A549 (cell line): Measurements from ENCODE around the gene GPBP1L1. TPM values are rescaled to one million over a fixed set of nuclear protein-coding genes. Genes with fewer than 3 reads are reported as not detected.

ENCODE experiments used
- ATAC-seq, 2 experiments: fragments of 200-7000 bp in 1 of 2; fragments of >200 bp in 1 of 2; cut with Nextera tagmentation in 1 of 2; cut with Tn5 transposase in 1 of 2; 3 replicates each; pipeline versions ENCODE4 v1.8.0 to v1.9.1; 2018 to 2020; ENCODE audit warnings: mild to moderate bottlenecking in 1 of 2, moderate library complexity in 1 of 2
- CTCF ChIA-PET: fragments of 300-600 bp; sonication (Branson Sonifier 250); formaldehyde crosslinking; extraction: SDS; loops from one replicate; lab custom pipeline; 2021; ENCODE audit warnings: antibody characterized with exemption, inconsistent platforms; lab: Yijun Ruan, JAX
- POLR2A ChIA-PET: fragments of 350-600 bp; formaldehyde crosslinking; extraction: SDS; loops from one replicate; lab custom pipeline; 2021; ENCODE audit warnings: antibody characterized with exemption, inconsistent platforms; lab: Yijun Ruan, JAX
- DNase-seq, 2 experiments: peaks; one replicate each; pipeline versions ENCODE4 v3.0.0 to v3.0.0-alpha.2; 2011 to 2016; ENCODE audit warnings: low read depth in 1 of 2, low spot score in 1 of 2
- FAIRE-seq: peaks from 2 replicates; lab custom pipeline; 2011; peaks lifted over from hg19 to GRCh38; lab: Jason Lieb, UNC
- H3K27ac ChIP-seq, 2 experiments: fragments of >200 bp; sonication (Bioruptor Twin); formaldehyde crosslinking; 3 replicates each; pipeline ENCODE4 v1.5.1; 2016 to 2017
- H3K4me1 ChIP-seq: fragments of >200 bp; sonication (Bioruptor Twin); formaldehyde crosslinking; 3 replicates; pipeline ENCODE4 v1.6.1; 2016
- H3K4me2 ChIP-seq: fragments of >200 bp; sonication (Bioruptor Twin); formaldehyde crosslinking; 3 replicates; pipeline ENCODE4 v1.6.1; 2016
- H3K4me3 ChIP-seq: fragments of >200 bp; sonication (Bioruptor Twin); formaldehyde crosslinking; 3 replicates; pipeline ENCODE4 v1.5.1; 2016
- H3K9me3 ChIP-seq: fragments of >200 bp; sonication (Bioruptor Twin); formaldehyde crosslinking; 3 replicates; pipeline ENCODE4 v1.6.1; 2016
- BHLHE40 ChIP-seq: IDR thresholded peaks from 2 replicates; pipeline ENCODE4 v1.6.1; 2012; ENCODE audit warnings: low read depth, low read length, inconsistent platforms
- CBX2 ChIP-seq: fragments of 200-600 bp; sonication (generic); IDR thresholded peaks from 2 replicates; pipeline ENCODE4 v1.6.1; 2016; ENCODE audit warnings: low read depth, mild to moderate bottlenecking, borderline replicate concordance
- ESRRA ChIP-seq: fragments of 150-350 bp; IDR thresholded peaks from 2 replicates; pipeline ENCODE4 v1.6.1; 2014; ENCODE audit warnings: mild to moderate bottlenecking, low read length, borderline replicate concordance
- GATA3 ChIP-seq: IDR thresholded peaks from 2 replicates; pipeline ENCODE4 v1.6.1; 2012; ENCODE audit warnings: borderline replicate concordance
- HOXA7 ChIP-seq: fragments of 250-450 bp; sonication (Bioruptor Pico); IDR thresholded peaks from 2 replicates; pipeline ENCODE4 v1.5.0; 2020; ENCODE audit warnings: mild to moderate bottlenecking, moderate library complexity
- HOXB5 ChIP-seq: fragments of 250-450 bp; sonication (Bioruptor Pico); IDR thresholded peaks from 2 replicates; pipeline ENCODE4 v1.5.0; 2020; ENCODE audit warnings: mild to moderate bottlenecking, moderate library complexity
- MYC ChIP-seq: IDR thresholded peaks from 2 replicates; pipeline ENCODE4 v1.6.1; 2012; ENCODE audit warnings: mild to moderate bottlenecking, inconsistent platforms, low read length, improper control_type of control experiment, borderline replicate concordance
- RAD21 ChIP-seq, 2 experiments: fragments of >200 bp in 1 of 2; sonication (Bioruptor Twin) in 1 of 2; formaldehyde crosslinking in 1 of 2; IDR thresholded peaks in 1 of 2; conservative IDR thresholded peaks in 1 of 2; 2 replicates in 1 of 2; 3 replicates in 1 of 2; pipeline ENCODE4 v1.6.1; 2012 to 2018; ENCODE audit warnings: inconsistent platforms in 1 of 2
- RARB ChIP-seq: fragments of 250-450 bp; sonication (Bioruptor Pico); IDR thresholded peaks from 2 replicates; pipeline ENCODE4 v1.8.0; 2021; ENCODE audit warnings: mild to moderate bottlenecking, moderate library complexity
- RCOR1 ChIP-seq: fragments of 150-350 bp; IDR thresholded peaks from 2 replicates; pipeline ENCODE4 v1.6.1; 2014; ENCODE audit warnings: antibody characterized with exemption, low read length, low read depth
- RFX5 ChIP-seq: fragments of 450-650 bp; IDR thresholded peaks from 2 replicates; pipeline ENCODE4 v1.7.1; 2014; ENCODE audit warnings: antibody characterized with exemption, mild to moderate bottlenecking, moderate library complexity
- TFCP2L1 ChIP-seq: fragments of 250-450 bp; sonication (Bioruptor Pico); IDR thresholded peaks from 2 replicates; pipeline ENCODE4 v1.5.0; 2021; ENCODE audit warnings: mild to moderate bottlenecking
- ZFP36 ChIP-seq: fragments of 450-650 bp; IDR thresholded peaks from 2 replicates; pipeline ENCODE4 v1.6.1; 2014; ENCODE audit warnings: borderline replicate concordance; ENCODE audit not compliant: partially characterized antibody
- WGBS: methylation state at CpG from one replicate; pipeline ENCODE4 v1.1.6; 2017; ENCODE audit errors: missing lambda C conversion rate; 5-methylcytosine and 5-hydroxymethylcytosine counted together
- polyA plus RNA-seq, 4 experiments: library from polyadenylated mRNA; depleted of rRNA in 3 of 4; stranded (reverse); fragments of >200 nt; fragmentation: RNase III in 1 of 4; extraction: RNeasy Plus Mini Kit Qiagen cat#74134 plus additional on column Dnase treatment in 1 of 4; gene quantifications; 2 replicates in 3 of 4; 3 replicates in 1 of 4; pipeline ENCODE4 v1.2.3, GENCODE V29; 2011 to 2017
- TF ChIP-seq, protein P1 (sequence below): fragments of >200 bp; sonication (Bioruptor Twin); formaldehyde crosslinking; IDR thresholded peaks from 2 replicates; pipeline ENCODE4 v1.6.1; 2016
- TF ChIP-seq, protein P2 (sequence below): fragments of 250-450 bp; sonication (Bioruptor Pico); IDR thresholded peaks from 2 replicates; pipeline ENCODE4 v1.5.0; 2021; ENCODE audit warnings: mild to moderate bottlenecking, moderate library complexity, borderline replicate concordance
- TF ChIP-seq, protein P3 (sequence below): IDR thresholded peaks from 2 replicates; pipeline ENCODE4 v1.6.1; 2012; ENCODE audit warnings: low read depth, borderline replicate concordance
- TF ChIP-seq, protein P4 (sequence below): fragments of >200 bp; sonication (Bioruptor Twin); formaldehyde crosslinking; IDR thresholded peaks from 3 replicates; pipeline ENCODE4 v1.5.1; 2016

GPBP1L1 gene
- polyA plus RNA-seq, 2 of the 4 experiments (the other 2 are of a cell fraction): 50.9 to 74.0 TPM

DNA sequence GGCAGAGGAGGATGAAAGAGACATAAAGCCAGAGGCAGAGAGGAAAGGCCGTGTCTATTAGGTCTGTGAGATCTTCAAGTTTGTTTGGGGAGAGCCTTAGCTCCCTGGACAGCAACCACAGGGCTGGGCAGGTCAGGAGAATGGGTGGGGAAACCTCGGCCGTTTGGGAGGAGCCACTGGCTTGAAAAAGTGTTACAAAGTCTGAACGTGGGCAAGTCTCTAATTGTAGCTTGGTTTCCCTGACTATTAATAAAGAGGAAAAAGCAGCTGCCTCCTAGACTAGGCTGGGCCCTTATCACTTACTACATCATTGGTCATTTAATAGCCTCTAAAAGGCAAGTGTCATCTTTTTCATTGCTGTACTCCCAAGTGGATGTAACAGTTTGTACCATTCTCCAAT, 62.4 kb downstream of the GPBP1L1 start, which contains the start of gene CCDC17:
Gene CCDC17, minus strand, starts transcription at position 83 of the 400 bp plus-strand sequence. CDS start 145 bp downstream, outside the sequence.
- Histone ChIP-seq H3K4me1 (no peaks in the 10 kb centered on the region), H3K4me3 (no peak within 1 kb of the TSS), H3K4me2 (no peak within 1 kb of the TSS), H3K27ac (no peak within 1 kb of the TSS), H3K9me3 (no peaks in the 10 kb centered on the region)
- FAIRE-seq (no peak), DNase-seq (no peak), ATAC-seq (no peak)
- 45% methylated on average over 4 of the region's 4 CpGs for WGBS
- POLR2A ChIA-PET: no interaction called here
- TF ChIP-seq RCOR1 (no peak), GATA3 (no peak)
- CTCF ChIA-PET: interaction anchor here (1.1 kb wide), 1 partner anchor 8 kb away, joined by 4 read pairs; no protein-coding TSS in a partner anchor

DNA sequence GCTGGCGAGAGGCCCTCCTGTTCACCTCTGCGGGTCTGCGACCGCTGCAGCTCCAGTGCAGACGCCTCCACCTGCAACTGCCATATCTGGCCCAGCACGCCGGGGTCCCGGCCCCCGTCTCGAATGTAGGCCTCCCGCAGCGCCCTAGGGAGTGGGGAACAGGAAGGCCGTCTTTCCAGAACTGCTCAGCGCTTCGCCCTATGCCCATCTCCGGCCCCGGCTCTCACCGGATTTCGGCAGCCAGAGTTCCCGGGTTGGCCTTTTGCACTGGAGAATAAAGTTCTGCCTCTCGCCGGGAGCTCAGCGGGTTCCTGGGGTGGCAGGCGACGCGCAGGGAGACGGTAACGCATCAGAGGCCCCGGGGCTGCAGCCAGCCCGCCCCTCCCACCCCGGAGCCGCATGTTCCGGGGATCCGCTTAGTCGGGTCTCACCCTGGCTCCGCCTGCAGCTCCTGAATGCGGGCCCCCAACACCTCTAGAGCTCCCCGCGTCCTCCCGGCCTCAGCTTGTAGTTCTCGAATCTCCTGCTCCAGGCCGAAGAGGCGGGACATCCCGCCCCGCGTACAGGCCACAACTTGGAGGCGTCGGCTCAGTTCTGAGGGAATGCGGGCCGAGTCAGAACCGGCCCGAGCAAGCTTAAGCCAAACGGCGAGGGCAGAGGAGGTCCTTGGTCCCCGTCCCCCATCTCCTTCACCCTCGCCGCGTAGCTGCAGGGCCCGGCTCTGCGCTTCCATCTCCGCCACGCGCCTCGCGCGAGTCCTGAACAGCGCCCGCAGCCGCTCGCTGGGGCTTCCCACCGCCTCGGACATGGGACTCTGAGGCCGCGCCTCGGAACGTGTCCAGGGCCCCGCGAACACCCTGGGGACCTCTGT, 63.6 kb downstream of the GPBP1L1 start:
- Histone ChIP-seq H3K4me2 (no peak overlapping the region), H3K4me3 (no peak overlapping the region), H3K27ac (no peak overlapping the region), H3K4me1 (no peaks in the 10 kb centered on the region), H3K9me3 (no peaks in the 10 kb centered on the region)
- ChIA-PET POLR2A (no interaction called here), CTCF (interaction anchor here (0.6 to 1.1 kb wide), 2 partner anchors 9 to 62 kb away, joined by 4 read pairs; no protein-coding TSS in a partner anchor)
- no peak; a peak in 1 of 6 replicates for ATAC-seq
- FAIRE-seq: no peak
- no peak for DNase-seq
- 95% methylated on average over 51 of the region's 78 CpGs for WGBS
- TF ChIP-seq, protein P1, sequence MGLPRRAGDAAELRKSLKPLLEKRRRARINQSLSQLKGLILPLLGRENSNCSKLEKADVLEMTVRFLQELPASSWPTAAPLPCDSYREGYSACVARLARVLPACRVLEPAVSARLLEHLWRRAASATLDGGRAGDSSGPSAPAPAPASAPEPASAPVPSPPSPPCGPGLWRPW: no peak
- TF ChIP-seq, protein P2, sequence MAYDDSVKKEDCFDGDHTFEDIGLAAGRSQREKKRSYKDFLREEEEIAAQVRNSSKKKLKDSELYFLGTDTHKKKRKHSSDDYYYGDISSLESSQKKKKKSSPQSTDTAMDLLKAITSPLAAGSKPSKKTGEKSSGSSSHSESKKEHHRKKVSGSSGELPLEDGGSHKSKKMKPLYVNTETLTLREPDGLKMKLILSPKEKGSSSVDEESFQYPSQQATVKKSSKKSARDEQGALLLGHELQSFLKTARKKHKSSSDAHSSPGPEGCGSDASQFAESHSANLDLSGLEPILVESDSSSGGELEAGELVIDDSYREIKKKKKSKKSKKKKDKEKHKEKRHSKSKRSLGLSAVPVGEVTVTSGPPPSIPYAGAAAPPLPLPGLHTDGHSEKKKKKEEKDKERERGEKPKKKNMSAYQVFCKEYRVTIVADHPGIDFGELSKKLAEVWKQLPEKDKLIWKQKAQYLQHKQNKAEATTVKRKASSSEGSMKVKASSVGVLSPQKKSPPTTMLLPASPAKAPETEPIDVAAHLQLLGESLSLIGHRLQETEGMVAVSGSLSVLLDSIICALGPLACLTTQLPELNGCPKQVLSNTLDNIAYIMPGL (CRISPR knock-in tag): no peak
- TF ChIP-seq RAD21 (conservative IDR thresholded peaks at IDR 0.05 in 1 of 2, IDR thresholded peaks at IDR 0.05 in 1 of 2) (no peak), ESRRA (no peak), RARB (CRISPR knock-in tag) (no peak), MYC (no peak), RFX5 (no peak), ZFP36 (no peak), BHLHE40 (no peak), CBX2 (no peak)
- TF ChIP-seq, protein P3, sequence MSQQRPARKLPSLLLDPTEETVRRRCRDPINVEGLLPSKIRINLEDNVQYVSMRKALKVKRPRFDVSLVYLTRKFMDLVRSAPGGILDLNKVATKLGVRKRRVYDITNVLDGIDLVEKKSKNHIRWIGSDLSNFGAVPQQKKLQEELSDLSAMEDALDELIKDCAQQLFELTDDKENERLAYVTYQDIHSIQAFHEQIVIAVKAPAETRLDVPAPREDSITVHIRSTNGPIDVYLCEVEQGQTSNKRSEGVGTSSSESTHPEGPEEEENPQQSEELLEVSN: no peak

DNA sequence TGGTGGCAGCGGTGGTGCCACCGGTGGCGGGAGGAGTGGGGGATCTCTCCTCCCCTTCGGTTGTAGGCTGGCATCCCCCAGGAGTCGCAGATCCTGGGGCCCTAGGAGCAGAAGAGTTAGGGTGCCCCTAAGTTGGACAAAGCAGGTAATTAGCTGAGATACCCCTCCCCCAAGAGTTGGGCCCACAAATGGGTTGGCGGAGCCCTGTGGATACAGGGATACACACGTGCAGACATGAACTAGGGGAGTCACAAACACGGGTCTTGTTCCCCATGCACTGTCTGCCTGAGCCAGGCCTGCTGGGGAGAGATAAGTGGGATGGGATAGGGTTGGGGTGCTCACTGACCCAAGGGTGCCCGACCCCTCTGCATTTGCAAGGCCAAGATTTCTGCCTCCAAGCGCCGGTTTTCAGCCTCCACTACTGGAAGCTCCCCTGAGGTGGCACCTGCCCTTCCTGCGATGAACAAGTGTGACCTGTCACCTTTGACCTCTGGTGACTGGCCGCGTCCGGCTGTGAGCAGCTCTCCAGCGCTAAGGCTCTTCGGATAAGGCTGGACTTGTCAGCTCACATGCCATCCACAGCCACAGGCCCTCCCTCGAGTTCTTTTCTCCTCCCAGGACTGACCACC, 64.3 kb downstream of the GPBP1L1 start:
- no peak for TF ChIP-seq TFCP2L1 (CRISPR knock-in tag)
- TF ChIP-seq, protein P4, sequence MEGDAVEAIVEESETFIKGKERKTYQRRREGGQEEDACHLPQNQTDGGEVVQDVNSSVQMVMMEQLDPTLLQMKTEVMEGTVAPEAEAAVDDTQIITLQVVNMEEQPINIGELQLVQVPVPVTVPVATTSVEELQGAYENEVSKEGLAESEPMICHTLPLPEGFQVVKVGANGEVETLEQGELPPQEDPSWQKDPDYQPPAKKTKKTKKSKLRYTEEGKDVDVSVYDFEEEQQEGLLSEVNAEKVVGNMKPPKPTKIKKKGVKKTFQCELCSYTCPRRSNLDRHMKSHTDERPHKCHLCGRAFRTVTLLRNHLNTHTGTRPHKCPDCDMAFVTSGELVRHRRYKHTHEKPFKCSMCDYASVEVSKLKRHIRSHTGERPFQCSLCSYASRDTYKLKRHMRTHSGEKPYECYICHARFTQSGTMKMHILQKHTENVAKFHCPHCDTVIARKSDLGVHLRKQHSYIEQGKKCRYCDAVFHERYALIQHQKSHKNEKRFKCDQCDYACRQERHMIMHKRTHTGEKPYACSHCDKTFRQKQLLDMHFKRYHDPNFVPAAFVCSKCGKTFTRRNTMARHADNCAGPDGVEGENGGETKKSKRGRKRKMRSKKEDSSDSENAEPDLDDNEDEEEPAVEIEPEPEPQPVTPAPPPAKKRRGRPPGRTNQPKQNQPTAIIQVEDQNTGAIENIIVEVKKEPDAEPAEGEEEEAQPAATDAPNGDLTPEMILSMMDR: no peak
- TF ChIP-seq HOXB5 (CRISPR knock-in tag): no peak
- TF ChIP-seq, protein P1: no peak
- TF ChIP-seq HOXA7 (CRISPR knock-in tag): no peak
- H3K4me3 ChIP-seq: no peak overlapping the region
- FAIRE-seq (no peak), DNase-seq (peak in 1 of 2 experiments; percentile 7), ATAC-seq (peak in 1 of 2 experiments; percentile 9; a peak in 3 of 6 replicates)
- ChIA-PET POLR2A (no interaction called here), CTCF (no interaction called here)
- 84% methylated on average over 15 of the region's 18 CpGs for WGBS
- H3K9me3 ChIP-seq: no peaks in the 10 kb centered on the region
- H3K27ac ChIP-seq: no peak overlapping the region
- H3K4me2 ChIP-seq: no peak overlapping the region
- no peaks in the 10 kb centered on the region for H3K4me1 ChIP-seq
